ENCODE results near the gene DNALI1.
"Not testable (repeated sequence)": the region's sequence is repeated elsewhere in the genome, so short reads cannot be mapped to it uniquely, and the experiment has no call there.

The DNALI1 gene

GRCh38 chr1:37556712-37557196 lies at the start of gene DNALI1:
TSS of gene DNALI1 (plus strand) at chr1:37556940. CDS start at chr1:37556995, 55 bp downstream.
- DNase-seq (ENCODE audit: low spot score): peak; percentile 92

DNA sequence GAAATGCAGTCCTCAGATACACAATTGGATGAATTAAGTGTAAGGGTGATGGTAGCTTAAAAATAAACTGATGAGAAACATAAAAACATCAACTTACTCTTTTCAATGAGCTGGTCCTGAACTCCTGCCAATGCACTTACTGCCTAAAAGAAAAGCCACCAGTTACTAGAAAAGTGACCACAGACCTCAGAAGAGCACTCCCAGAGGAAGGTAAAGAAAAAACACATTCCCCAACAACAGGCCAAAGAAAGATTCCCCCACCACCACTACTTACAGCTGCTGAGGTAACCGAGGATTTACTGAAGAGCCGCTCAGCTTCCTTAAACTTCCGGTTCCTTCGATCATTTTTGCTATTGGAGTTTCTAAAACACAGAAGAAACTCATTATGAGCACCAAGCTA lies 47.6 kb upstream of the DNALI1 start:
- no peak for DNase-seq (ENCODE audit: low spot score)

DNA sequence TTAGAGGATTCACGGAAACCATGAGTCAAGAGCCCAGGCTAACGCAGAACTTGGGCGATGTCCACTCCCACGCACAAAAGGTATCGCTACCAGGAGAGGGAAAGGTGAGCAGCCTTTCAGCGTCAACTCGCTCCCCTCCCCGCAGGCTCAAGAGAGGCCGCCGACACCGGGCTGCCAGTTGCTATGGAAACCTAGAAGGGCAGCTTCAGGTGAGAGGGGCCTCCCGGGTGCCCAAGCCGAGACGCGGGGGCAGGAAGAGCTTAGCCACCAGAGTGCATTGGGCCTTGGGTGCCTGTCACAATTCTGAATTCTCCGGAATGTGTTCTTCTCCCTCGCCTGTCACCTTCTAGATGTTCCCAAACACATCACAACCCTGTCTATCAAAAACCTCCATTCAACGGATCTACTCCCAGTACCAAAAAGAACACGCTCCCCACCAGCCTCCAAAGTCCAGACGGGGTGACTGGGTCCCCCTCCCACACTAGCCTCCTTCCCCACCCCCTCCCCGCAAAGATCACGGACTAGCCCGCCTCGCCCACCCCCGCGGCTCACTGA lies 42.9 kb upstream of the DNALI1 start:
- DNase-seq (ENCODE audit: low spot score): peak; percentile 15

- DNase-seq (ENCODE audit: low spot score): peak; percentile 80
These were observed 42.2 kb upstream of the DNALI1 start, which contains the start of gene MEAF6 for GRCh38 chr1:37514350-37515184. TSS of gene MEAF6 (minus strand) at chr1:37514766. CDS start at chr1:37514746, 20 bp downstream.

DNA sequence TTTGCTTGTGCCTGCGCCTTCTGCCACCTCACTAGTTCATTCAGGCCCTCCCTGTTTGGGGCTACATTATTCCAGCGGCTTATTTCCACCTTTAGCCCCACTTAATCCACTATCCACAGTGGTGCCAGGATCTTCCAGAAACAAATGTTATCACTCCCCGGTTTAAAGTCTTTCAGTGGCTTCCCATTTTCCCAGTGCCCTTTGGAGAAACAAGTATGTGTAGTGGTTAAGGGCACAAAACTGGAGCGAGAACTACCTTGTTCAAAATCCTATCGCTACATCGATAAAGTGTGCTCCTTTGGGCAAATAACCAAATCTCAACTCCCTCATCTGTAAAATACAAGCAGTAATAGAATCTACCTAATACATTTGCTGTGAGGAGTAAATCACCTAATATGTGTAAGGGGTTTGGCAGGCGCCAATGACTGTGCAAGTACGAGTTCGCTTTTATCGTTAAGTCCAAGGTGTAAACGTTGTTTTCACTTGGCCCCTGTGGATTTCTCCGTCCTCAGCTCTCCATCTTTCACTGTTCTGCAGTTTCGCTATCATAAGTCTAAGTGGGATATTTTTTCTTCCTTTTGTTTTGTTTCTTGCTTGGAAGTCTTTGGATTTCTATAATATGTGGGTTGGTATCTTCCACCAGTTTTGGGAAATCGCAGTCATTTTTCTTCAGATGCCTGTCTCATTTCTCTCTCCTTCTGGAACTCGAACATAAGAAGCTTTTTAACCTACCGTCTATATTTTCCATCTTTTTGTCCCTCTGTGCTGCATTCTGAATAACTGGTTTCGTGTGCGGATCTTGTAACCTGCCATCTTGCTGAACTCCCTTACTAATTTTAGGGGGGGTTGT lies 41.3 kb upstream of the DNALI1 start:
- no peak for DNase-seq (ENCODE audit: low spot score)

DNA sequence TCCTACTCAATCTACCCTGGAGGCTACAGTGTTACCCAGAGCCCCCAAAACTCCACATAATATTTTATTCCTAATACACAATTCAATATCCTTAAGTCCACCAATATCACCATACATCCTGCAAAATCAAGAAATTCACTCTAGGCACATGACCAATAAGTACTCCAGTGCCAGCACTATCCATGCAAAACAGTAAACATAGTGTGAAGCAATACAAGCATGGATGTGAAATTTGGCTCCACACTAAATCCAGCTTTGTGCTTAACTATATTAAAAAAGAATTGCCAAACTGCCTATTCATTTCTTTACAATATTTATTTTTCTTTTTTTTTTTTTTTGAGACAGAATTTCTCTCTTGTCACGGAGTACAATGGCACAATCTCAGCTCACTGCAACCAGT lies 39.2 kb upstream of the DNALI1 start:
- DNase-seq (ENCODE audit: low spot score): no peak

GRCh38 chr1:37518241-37518640 lies 38.5 kb upstream of the DNALI1 start:
- DNase-seq (ENCODE audit: low spot score): not testable (repeated sequence)

- DNase-seq (ENCODE audit: low spot score): not testable (repeated sequence)
These were observed 37.8 kb upstream of the DNALI1 start for GRCh38 chr1:37518929-37519328.

DNA sequence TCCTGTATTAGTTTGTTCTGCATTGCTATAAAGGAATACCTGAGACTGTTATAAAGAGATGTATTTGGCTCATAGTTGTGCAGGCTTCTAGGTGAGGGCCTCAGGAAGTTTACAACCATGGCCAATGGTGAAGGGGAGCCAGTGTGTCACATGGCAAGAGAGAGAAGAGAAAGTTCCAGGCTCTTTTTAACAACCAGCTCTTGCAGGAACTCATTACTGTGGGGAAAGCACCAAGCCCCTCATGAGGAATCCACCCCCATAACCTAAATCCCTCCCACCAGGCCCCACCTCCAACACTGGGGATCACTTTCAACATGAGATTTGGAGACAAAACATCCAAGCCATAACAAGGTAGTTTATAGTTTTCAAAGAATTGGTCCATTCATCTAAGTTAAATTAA lies 37.1 kb upstream of the DNALI1 start:
- DNase-seq (ENCODE audit: low spot score): no peak

DNA sequence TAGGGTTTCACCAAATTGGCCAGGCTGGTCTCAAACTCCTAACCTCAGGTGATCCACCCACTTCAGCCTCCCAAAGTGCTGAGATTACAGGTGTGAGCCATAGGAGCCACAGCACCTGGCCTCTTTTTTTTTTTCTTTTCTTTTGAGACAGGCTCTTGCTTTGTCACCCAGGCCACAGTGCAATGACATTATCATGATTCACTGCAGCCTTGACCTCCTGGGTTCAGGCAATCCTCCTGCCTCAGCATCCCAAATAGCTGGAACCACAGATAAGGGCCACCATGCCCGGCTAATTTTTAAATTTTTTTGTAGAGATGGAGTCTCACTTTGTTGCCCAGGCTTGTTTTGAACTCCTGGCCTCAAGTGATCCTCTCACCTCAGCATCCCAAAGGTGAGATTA lies 26.9 kb upstream of the DNALI1 start:
- DNase-seq (ENCODE audit: low spot score): not testable (repeated sequence)

- not testable (repeated sequence) for DNase-seq (ENCODE audit: low spot score)
These were observed 24.2 kb upstream of the DNALI1 start for GRCh38 chr1:37532418-37533156.

DNA sequence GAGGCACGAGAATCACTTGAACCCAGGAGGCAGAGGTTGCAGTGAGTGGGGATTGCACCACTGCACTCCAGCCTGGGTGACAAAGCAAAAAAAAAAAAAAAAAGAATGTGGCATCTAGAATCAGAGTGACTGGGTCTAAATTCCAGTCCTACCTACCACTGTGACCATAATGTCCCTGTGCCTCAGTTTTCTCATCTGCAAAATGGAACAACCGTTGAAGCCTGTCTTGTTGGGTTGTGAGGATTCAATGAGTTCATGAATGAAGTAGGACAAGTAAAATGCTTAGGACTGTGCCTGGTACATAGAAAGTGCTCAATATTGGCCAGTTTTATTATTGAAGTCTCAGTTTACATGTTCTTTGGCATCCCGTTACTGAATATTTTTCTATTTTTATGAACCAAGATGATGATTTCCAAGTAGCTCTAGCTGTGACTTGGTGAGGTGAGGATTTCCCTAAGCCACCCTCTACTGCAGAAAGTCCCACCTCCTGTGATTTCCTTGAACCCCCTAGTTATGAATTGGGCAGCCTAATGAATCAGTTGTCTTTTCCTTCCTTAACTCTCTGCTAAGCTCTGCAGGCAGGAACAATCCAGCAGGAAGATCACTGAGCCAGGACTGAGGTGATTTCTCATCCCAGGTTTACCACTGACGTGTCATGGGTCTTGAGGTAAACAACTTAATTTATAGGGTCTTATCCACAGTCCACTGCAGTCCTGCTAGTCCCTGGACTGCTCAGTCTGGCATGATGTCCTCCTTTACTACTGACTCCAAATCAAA lies 23.2 kb upstream of the DNALI1 start:
- no peak for DNase-seq (ENCODE audit: low spot score)

DNA sequence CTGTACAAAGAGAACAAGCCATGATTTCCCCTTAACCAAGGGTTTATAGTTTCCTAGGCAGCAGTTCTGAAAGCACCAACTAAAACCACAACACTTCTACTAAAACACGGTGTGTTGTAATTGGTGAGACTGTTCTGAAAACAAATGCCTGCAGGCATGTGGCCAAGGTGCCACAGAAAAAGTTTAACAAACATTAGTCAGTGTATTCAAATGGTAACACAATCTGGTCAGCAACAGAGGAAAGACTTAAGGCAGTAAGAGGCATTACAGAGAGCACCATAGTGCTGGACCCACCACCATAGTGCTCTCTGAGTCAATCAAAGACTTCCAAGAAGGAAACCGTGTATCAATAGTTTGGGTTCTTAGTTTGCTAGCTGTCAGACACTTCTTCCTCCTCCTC lies 19.4 kb upstream of the DNALI1 start:
- DNase-seq (ENCODE audit: low spot score): peak; percentile 16

DNA sequence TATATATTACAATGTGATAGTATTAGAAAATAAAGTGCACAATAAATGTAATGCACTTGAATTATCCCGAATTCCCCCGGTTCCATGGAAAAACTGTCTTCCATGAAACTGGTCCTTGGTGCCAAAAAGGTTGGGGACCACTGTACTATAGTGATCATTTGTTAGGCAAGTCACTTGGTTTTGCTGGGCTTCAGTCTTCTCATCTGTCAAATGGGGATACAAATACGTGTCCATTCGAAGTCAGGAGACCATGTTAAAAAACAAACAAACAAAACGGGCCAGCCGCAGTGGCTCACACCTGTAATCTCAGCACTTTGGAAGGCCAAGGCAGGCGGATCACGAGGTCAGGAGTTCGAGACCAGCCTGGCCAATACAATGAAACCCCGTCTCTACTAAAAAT lies 17.6 kb upstream of the DNALI1 start:
- DNase-seq (ENCODE audit: low spot score): not testable (repeated sequence)

DNA sequence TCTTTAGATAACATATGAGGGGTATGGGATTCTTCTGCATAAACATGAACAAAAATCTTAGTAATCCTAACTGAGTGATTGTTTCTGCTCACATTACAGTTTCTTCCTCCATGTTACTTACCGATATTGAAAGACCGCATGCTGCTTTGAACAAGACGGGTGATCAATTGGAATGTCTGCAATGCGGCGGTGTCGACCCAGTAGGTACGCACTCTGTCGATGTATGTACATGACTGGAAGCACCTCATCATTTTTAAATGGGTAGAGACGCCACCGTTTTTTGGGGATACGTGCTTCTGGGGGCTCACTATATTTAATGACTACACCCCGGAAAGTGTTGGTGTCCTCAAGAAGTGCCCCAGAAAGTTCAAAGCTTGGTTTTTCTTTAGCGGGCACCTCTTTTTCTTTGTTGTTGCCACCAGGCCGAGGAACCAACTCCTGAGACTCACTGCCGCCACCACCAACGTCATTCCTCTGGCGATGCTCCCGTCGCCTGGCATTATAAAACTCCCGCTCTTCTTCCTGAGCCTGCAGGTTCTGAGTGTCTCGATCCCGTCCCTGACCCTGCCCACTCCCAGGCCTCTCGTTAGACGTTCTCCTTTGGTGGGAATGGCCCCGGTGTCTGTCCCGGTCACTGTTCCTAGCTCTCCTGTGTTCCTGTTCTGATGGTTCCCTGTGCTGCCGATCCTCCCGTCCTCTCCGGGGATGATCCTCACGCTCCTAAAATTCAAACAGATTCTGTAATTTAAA lies 16.5 kb upstream of the DNALI1 start:
- no peak for DNase-seq (ENCODE audit: low spot score)

DNA sequence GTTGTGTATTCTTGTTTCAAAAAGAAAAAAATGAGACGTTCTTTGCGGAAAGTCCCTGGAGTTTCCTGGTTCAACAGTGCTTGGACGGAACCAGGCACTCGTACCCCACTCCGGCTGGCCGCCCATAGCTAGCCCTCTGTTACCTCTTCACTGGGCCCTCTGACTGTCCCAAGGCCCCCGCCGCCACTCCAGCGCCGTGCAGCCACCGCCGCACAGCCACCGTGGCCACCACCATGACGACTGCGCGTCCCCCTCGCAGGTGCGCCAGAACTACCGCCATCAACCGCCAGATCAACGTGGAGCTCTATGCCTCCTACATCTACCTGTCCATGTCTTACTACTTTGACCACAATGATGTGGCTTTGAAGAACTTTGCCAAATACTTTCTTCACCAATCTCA lies 12.2 kb upstream of the DNALI1 start:
- no peak for DNase-seq (ENCODE audit: low spot score)

DNA sequence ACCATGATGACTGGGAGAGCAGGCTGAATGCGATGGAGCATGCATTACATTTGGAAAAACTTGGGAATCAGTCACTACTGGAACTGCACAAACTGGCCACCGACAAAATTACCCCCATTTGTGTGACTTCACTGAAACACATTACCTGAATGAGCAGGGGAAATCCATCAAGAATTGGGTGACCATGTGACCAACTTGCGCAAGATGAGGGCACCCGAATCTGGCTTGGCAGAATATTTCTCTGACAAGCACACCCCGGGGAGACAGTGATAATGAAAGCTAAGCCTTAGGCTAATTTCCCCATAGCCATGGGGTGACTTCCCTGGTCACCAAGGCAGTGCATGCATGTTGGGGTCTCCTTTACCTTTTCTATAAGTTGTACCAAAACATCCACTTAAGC lies 11.7 kb upstream of the DNALI1 start:
- no peak for DNase-seq (ENCODE audit: low spot score)

DNA sequence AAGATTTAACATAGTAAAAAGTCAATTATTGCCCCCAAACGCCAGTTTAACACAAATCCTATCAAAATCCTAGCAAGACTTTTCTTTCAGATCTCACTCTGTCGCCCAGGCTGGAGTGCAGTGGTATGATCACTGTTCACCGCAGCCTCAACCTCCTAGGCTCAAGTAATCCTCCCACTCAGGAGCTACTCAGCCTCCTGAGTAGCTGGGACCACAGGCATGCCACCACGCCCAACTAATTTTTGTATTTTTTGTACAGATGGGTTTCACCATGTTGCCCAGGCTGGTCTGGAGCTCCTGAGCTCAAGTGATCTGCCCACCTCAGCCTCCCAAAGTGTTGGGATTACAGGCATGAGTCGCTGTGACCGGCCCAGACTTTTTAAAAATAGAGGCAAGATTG lies 7.4 kb upstream of the DNALI1 start:
- DNase-seq (ENCODE audit: low spot score): no peak

GRCh38 chr1:37553598-37553926 lies 3.2 kb upstream of the DNALI1 start:
- DNase-seq (ENCODE audit: low spot score): no peak
